HG03521 (cell line): ENCODE measurements around the gene TACC3.

Source experiments
- ATAC-seq: cut with Tn5 transposase; IDR thresholded peaks from one replicate; pipeline ENCODE4 v1.9.1; 2021; ENCODE audit warnings: mild to moderate bottlenecking, moderate library complexity; ENCODE audit not compliant: unreplicated experiment

Gene TACC3

GRCh38 chr4:1758306-1759121 is 37.2 kb downstream of the TACC3 start:
- ATAC-seq = no peak

DNA sequence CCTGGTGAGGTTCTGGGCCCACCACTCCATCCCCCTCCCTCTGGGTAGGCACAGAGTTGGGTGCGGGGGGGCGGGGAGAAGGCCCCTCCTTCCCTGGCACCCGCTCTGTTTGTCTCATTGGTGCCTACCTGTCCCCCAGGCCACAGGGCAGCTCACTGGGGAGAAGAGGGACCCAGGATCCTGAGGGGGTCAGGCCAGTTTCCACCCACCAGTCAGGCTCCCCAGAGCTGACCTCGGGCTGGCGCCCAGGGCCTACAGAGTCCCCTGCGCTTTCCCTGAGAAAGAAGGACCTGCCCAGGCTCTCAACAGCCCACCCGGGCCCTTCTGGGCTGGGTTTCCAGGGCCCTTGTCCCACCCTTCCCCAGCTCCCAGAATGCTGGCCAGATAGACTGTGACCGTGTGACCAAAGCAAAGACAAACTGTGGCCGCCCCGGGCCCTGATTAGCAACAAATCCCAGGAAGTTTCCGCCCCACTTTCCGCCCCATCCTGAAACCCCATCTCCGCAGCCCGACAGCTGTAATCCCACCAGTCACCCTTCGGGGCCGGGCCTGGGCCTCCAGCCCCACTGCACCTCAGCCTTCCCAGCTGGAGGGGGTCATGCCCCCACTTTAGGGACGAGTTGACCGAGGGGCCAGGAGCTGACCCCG is 38.0 kb downstream of the TACC3 start:
- no peak for ATAC-seq

- no peak for ATAC-seq
These were observed 38.5 kb downstream of the TACC3 start for GRCh38 chr4:1759818-1760223.

GRCh38 chr4:1760521-1761071 is 39.3 kb downstream of the TACC3 start:
- ATAC-seq = no peak

DNA sequence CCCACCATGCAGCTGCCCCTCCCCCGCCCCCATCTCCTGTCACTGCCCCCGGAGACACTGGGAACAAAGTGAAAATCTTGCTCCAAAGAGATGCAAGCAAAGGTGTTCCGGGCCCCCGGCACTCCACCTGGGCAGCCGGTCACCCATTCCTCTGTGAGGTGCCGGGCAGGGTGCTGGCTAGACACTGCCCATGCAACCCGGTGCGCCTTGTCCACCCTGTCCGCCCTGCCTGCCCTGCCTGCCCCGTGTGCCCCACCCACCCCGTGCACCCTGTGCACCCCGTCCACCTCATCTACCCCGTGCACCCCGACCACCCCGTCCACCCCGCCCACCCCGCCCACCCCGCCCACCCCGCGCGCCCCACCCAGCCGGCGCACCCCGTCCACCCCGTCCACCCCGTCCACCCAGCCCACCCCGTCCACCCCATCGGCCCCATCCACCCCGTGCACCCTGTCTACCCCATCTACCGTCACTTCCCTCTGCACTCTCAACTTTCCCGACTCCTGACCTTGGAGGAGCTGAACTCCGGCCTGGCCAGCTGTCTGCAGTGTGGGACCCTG is 39.9 kb downstream of the TACC3 start:
- ATAC-seq = no peak

DNA sequence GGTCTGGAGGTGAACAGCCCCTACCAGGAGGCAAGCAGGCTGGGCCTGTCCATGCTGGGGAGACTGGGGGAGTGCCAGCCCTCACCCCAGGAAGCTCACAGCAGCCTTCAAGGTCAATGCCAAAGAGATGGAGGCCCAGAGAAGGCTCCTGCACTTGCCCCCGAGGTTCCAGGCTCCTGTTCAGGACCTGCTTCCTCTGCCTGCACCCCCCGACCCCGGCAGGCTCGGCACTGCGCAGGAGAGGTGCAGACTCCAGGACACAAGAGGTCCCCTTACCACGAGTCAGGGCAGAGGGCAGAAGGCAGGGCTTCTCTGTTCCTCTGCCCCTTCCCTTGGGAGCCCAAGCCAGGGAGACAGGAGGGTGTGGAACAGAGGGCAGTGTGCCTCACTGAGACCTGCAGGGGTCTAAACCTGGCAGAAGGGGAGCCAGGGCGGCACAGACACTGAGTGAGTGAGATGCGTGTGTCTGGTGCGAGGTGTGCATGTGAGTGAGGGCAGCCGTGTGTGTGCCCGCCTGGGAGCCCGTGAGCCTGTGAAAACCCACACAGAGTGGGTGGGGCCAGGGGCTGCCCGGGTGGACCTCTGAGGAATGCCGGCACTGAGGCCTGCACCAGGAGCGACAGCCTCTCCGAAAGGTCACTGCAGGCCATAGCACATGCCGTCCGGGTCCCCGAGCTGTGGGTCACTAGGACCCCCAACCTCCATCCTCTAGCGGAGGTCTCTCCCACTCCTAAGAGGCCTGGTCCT is 41.1 kb downstream of the TACC3 start:
- ATAC-seq = no peak

- no peak for ATAC-seq
These were observed 41.8 kb downstream of the TACC3 start for GRCh38 chr4:1763070-1763549.

DNA sequence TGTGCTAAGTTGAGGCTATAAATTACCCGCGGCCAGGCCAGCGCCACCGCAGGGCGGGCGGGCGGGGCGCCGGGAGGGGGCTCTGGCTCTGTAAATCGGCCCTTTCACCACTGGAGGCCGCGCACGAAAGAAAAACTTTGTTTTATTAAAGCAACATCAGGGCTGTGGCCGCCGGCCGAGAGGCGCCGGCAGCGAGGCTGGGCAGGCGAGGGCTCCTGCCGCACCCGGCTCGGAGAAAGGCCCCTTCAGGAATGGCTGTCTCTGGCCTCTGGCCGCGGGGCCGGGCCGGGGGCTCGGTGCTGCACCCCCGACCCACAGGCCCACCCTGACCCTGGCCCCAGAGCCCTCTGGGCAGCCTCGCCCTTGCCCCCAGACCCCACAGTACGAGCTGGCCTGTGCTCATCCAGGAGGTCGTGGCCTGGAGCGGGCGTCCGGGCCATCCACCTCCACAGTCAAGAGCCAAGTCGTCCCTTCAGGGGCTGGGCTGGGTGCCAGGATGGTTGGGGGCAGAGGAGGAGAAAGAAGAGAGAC is 42.3 kb downstream of the TACC3 start:
- no peak for ATAC-seq

DNA sequence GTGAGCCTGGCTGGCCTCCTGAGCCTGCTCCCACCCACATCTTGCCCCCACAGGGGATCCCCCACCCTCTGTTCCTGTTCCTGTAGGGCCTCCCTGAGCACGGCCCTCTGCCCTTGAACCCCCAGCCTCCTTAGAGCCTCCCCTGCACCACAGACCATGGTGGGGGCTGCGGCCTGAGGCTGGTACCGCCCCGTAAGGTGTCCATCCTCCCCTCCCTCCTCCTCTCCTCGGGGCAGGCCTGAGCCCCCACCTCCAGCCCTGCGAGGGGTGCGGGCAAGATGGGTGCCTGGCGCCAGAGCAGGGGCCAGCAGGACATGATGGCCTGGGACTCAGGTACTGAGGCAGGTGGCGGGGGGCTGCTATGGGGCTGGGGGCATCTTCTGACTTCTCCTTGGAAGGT is 43.3 kb downstream of the TACC3 start:
- ATAC-seq = no peak

GRCh38 chr4:1765409-1766072 is 44.2 kb downstream of the TACC3 start:
- no peak for ATAC-seq

DNA sequence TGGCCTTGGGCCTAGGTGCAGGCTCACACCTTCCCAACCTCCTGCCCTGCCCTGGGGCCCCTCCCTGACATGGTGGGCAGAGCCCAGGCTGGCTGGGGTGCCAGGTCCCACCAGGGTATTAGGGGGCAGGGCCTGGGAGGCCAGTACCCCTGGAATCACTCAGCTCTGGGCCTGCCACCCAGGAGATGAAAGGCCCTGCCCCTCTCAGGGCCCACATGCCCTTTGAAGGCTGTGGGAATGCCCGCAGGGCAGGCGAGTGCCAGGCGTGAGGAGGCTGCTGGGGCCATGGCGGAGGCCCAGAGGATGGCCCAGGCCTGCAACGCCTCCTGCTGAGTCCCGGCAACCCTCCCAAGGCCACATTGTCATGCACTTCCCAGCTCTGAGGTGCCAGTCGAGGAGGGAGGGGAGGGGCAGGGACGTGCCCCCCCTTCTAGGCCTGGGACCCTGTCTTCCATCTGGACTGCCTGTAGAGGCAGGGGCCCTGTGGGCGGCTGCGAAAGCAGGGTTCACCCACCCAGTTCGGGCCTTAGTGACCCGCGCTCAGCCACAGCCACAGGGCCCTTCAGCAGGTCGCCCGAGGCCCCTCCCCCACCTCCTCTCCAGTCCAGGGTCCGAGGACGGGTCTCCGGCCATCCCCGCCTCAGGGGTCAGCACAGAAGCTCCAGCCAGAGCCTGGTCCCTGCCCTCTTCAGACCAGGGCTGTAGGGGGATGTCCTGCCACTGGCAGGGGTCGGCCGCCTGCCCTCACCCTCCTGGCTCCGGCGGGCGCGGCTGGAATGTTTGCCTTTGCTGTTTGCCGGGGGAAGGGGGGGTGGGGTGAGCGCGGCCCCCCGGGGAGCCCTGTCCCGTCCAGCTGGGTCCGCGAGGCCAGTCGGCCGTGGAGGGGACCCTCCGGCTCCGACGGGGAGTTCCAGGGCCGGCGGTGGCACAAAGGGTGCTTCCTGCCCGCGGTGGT is 45.1 kb downstream of the TACC3 start:
- ATAC-seq = no peak

GRCh38 chr4:1767061-1767769 is 45.9 kb downstream of the TACC3 start:
- no peak for ATAC-seq

GRCh38 chr4:1767770-1768366 is 46.5 kb downstream of the TACC3 start:
- ATAC-seq = no peak

DNA sequence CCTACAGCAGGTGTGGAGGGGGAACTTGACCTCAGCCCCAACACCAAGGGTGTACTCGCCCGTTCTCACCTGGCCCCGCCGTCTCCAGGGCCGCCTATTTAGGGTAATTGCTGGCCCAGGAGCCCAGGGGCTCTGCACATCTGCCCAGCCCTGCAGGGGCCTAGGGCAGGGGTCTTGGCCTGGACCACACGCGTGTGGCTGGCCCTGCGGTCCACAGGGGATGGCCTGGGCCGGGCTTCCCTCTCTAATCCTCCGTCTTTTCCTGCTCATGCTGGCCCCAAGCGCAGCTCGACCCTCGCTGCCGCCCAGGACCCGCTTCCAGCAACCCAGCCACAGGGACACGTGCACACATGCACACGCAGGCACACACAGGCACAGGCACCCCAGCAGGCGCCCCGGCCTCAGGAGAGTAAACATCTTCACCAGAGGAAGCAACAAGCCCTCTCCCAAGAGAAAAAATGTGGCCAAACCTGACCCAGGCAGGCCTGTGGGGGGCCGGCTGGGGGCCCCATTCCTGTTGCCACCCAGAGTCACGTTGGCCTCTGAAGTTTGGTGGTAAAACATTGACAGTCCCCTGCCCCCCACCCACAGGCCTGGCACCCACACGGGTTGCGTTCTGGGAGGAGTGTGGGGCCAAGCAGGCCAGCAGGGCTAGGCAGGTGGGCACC is 47.2 kb downstream of the TACC3 start:
- ATAC-seq = no peak

DNA sequence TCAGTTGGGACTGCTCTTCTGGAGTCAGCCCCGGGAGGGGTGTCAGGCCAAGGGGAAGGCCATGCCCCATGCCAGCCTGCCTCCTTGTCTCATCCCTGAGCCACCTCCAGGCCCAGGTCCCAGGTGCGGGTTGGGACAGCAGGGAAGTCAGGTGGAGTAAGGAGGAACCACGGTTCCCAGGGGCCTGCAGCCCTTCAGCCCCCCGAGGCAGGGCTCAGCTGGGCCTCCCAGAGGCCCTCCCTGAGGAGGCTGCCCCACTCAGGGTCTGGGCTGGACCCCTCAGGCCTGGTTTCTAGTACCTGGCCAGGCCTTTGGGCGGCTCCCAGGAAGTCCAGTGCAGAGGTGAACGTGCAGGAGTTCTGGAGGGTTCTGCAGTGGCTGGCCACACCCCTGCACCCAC is 48.4 kb downstream of the TACC3 start:
- no peak for ATAC-seq

- no peak for ATAC-seq
These were observed 48.9 kb downstream of the TACC3 start for GRCh38 chr4:1770245-1770644.

DNA sequence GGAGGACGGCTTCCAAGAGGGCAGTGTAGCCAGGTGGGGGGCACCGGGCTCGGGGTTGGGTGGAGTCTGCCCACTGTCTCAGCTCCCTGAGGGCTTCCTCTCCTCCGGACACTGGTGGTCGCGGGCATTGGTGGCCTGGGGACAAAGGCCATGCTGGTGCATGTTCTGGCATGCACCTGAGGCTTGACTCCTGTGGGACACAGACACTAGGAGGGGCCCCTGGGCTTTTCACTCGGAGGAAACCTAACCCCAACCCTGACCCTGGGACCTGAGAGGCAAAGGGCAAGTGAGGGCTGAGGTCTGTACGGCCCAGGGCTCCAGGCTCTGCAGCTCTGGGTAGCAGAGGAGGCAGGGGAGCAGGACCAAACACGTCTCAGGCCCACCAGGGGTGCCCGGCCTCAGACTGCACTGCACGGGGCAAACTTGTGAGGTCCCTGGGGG is 49.5 kb downstream of the TACC3 start:
- ATAC-seq = no peak
